NCI-H2029 treated with DMSO at 0.1 percent for 48 hours (cell line): ENCODE results near the gene NEURL4.

ENCODE experiments used
- DNase-seq: peaks from one replicate; lab custom pipeline; 2025; lab: John Stamatoyannopoulos, UW

The NEURL4 gene

DNA sequence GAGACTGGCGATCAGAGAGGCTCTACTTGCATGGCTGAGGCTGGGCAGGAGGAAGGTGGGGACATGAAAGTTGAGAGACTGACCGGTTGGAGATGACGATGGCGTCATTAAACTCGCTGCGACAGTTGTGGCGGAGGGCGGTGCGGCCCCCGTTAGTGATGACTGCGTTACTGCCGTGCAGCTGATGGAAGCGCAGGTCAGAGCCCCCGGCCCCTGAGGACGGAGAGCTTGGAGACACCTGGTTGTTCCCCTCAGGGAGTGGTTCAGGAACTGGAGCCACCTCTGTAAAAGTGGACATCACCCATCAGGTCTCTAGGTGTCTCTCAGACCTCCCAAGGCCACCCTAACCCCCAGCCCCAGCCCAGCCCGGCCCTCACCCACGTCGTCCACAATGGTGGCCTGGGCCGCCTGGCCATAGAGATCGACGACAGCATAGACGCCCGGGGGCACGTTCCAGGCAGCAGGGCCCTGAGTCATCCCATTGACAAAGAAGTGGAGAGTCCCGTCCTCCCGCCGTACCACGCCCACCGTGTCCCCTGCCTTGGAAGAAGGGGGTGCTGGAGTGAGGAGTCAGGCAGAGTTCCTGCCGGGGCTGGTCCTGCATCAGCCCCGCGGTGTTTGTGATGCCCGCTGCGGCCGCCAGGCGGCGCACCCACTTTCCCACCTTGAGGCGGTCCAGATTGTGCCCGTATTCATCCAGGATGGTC, 5.3 kb downstream of the NEURL4 start:
- no peak for DNase-seq

DNA sequence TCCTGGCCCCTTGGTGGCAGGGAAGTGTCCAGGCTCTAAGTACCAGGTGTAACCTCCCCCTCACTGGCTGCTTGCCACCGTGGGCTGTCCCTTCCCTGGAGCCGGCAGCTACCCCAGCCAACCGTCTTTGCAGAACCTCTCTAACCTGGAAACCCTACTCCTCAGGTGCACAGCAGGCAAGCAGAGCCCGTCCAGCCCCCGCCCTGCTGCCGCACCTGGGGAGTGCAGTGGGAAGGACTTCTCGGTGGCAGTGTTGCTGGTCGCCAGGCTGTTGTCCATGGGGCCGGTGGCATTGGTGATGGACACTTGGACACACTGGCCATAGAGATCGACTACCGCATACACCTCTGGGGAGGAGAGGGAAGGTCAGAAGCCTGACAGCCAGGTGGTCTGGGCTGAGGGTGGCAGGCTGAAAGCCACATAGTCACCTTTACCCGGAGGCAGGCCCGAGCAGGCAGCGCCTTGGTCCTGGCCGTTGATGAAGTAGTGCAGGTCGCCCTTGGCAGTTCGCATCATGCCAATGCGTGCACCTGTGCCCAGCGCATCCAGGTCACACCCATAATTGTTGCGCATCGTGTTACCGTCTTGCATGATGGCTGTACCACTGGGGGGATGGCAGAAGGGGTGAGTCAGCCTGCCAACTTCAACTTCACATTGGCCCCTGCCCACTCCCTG, 6.5 kb downstream of the NEURL4 start:
- DNase-seq: no peak

DNA sequence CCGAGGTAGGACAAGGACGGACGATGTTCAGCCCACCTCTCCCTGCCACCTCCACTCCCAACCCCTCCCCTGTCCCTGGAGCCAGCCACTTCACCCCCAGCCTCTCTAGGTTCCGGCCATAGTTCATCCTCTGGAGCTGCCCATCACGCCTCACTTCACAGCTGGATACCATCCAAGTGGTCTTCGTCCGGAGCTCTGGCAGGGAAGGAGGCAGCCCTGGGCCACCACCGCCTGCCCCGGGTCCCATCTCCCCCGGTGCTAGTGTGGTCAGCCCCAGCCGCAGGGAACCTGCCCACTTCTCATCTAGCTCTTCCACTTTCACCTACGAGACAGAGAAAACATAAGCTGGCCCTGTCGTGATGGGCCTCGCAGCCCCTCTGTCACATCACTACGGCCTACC, 7.7 kb downstream of the NEURL4 start:
- DNase-seq: no peak

DNA sequence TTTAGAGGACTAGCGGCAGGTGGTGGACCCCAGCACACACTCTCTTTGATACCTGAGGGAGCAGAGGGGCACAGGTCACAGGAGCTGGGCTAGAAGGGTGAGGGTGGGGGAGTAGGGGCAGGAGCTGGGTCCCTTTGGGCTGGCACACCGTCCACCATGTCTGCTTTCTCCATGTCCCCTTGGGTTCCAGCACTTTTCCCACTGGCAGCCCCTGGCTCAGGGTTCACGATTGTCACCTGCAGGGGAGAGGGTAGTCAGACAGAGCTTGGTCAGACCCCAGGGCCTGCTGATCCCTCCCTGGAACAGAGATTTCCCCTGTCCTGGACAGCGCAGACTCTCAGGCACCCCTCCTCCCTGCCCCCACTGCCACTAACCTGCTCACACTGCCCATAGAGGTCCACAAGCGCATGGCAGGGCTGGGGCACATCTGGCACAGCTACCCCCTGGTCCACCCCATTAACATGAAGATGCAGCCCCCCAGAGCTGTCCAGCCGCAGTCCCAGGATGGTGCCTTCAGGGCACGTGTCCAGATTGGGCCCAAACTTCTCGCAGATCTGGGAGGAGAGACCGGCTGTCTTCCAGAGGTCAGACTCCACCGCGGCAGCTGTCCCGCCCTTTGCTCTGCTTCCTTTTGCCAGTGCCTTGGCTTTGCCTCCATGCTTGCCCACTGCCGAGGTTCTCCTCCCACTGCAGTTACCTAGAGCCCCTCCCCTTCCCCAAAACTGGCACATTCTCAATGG, 10.8 kb downstream of the NEURL4 start:
- no peak for DNase-seq

DNA sequence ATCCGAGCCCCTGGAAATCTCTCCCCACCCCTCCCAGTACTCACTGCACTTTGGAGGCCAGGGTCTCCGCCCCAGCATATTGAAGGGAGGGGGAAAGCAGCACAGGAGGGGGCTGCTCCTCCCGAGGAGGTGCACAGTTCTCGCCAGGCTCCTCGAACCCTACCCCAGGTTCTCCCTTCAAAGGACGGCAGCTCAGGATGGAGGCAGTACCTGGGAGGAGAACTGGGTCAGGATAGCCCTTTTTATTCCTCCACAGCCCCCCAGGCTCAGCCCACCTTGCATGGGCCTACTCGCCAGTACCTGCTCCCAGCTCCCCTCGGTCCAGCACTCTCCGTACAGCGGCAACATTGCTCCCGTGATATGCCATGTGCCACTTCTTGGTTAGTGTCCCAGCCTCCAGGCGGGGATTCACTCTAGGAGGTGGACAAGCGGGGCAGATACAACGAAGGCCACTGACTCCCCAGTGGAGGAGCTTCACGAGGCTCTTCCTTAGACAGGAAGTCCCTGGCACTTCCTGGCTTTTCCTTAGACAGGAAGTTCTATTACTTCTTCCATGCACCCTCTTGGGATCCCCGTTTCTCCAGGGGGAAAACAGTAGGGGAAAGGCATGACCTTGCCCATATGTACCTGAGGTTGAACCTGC, 11.9 kb downstream of the NEURL4 start:
- DNase-seq: no peak

DNA sequence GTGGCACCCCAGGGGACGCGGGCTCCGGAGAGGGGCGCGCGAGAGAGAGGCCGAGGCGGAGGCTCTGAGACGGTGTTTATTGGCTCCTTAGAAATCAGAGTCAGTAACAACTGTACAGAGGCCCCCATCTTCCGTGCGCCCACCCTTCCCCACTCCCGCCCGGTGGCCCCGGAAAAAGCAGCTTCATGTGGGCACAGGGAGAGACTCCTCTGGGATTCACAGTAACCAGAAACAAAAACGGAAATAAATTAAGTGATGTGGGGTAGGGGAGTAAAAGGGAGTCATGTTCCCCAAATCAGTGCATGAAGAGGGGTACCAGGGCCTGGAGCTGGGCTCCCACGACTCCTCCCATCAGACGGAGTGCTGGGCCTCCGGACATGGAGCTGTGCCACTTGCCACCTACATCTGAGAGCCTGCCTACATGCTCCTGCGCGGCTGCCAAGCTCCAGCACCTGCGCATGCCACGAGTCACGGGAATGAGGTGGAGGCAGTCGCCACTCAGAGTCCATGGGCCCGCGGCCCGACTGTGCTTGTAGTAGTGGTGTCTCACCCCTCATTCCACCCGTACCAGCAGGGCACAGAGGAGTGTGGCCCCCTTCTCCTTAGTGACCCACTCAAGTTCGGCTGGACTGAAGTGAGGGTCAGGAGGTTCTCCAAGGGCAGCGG, 13.4 kb downstream of the NEURL4 start:
- no peak for DNase-seq

DNA sequence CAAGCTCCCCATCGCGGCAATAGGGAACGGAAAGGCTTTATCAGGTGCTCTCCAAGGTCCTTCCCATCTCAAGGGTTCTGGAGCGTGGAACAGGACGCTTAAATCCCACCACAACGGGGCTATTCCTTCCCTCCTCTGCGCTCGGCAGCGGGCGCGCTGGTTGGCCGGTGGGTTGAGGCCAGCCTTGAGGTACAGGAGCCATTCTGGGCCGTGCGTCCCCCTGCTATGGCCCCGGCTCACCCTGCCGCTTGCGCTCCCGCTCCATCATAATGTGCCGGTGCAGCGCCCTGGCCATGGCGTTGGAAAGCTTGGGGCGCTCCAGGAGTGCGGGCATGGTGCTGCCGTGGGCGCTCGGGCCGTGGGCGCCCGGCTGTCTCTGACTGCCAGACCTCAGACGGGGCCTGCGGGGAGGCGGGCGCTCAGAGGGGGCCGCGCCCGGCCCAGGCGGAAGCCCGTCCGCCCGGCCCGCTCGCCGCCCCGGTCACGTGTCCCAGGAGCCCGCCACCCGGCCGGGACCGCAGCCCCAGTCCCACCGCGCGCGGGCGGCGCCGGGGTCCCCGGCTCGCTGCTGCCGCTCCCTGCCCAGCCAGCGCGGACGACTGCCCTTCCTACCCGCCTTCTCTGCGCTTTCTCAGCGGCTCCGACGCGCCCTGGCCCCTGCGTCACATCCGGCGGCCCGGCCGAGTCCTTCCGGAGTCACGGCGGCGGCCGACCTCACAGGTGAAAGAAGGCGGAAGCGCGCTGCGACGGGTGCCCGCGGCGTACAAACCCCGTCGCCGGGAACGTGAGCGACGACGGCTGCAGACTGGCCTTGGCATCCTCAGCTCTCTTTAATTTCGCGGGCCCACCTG, 14.2 kb downstream of the NEURL4 start, which contains the start of gene GPS2:
Gene GPS2 (minus strand): TSS at position 642 of the 851 bp plus-strand sequence. CDS start 308 bp downstream, at position 334.
- peak; percentile 23 for DNase-seq

DNA sequence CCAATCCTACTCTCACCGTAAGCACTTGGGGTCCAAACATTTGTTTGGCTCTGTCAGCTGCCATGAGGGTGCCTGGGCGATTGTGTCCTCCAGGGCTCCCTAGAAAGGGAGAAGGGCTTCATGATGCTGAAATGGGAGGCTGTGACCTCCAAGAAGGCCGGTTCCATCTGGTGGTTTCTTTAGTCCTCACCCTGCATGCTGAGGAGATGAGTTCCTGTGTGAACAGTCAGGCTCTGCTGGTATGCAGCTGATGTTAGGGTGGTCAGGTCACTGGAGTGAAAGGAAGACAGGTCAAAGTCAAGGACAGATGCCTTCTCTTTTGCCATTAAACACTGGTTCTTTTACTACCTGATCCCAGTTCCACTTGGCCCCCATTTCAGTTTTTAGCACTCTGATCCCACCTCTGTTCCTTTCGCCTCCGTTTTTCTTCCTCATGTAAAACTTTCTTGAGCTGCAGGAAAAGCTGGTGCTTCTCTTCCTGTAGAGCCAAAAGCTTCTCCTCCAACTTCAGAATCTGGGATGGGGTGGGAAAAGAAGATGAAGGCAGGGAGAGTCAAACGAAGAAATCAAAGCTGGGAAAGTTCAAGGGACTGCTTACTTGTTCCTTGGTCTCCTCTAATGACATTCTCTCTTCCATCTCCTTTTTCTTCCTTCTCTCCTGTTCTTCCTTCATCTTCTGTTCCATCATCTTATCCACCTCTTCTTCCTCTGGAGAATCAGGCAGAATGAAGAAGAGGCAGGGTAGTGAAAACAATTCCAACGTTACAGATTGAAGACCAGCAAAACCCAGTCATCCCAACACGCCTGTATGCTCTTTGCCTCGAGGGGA, 15.0 kb downstream of the NEURL4 start:
- DNase-seq: no peak

DNA sequence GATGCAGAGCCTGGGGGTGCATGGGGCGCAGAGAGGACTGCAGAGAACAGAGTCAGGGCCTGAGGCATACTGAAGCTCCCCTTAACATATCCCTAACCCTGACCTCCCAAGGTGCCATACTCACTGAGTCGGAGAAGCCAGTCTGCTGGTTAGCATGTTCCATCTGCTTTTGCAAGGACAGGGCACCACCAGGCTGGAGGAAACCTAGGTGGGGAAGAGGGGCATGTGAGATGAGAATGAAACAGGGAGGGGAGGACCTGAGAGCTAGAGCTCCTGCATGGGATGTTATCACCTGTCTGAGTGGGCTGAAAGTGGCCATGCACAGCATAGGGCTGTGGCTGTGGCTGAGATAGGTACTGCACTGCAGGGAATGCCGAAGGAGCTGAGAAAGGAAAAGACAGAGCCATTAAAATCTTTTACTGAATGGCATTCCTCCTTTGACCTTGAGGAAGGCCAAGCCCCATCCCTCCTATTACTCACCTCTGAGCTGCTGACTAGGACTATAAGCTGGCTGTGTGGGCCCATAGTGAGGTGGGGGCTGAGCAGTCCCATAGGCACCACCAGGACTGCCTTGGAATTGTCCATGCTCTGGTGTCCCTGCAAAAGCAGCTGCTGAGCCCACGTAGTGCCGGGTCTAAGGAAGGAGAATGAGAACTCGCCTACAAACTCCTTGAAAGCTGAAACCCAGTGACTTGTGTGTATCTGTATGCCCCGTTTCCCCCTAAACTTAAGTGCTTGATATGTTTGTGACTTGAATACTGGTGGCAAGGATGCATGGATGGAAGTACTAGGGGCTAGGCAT, 15.8 kb downstream of the NEURL4 start:
- DNase-seq: no peak

DNA sequence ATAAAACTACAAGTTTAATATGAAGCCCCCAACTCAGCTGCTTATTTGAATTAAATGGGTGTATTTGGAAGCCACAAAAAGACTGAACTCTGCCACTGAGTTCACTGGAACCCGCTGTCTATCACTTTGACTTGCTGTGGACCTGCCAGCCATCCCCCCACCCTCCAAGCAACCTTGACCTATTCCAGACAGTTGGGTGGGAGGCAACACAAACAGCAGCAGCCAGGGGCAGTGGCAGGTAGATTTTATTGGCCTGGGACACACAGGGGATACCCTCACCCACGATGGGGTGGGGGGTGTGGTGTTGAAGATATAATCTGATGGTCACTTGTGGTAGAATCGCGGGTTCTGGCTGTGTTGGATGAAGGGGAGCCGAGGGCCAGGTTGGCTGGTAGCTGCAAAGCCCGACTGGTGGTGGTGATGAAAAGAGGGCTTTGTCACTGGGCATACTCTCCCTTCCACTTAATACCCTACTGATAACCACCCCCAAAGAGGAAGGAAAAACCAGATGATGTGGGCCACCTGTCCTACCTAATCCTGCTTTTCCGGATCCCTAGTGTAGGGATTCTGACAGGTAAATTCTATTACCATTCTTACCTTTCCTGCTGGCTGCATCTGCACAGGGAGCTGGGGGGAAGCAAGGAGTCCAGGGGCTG, 16.6 kb downstream of the NEURL4 start:
- no peak for DNase-seq

DNA sequence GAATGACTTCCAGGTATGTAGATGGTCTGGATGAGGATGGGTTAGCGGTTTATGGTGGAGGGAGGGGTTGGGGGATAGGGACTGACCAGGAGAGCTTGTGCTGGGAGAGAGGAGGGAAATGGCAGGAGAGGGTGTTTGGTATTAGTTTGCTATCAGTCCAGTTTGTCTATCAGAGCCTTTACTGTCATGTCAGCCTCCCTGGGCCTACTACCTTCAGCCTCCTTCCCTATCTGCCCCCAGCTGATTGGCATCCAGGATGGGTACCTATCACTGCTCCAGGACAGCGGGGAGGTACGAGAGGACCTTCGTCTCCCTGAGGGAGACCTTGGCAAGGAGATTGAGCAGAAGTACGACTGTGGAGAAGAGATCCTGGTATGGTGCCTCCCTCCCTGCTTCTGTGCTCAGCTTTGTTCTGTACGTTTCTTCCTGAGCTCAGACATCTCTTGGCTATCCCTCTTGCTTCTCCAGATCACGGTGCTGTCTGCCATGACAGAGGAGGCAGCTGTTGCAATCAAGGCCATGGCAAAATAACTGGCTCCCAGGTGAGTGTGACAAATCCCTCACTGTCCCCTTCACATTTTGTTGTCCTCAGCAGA, 17.9 kb downstream of the NEURL4 start:
- no peak for DNase-seq

DNA sequence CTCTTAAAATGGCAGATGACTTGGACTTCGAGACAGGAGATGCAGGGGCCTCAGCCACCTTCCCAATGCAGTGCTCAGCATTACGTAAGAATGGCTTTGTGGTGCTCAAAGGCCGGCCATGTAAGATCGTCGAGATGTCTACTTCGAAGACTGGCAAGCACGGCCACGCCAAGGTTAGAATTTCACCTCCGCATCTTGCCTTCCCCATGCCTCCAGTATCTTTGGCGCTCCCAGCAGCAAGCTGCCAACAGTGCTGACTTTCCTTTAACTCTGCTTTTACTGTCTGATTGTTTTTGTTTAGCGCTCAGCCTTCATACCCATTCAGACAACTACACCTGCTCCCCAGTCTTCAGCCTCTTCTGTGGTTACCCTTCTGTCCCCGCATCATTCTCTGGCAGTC, 19.5 kb downstream of the NEURL4 start:
- DNase-seq: no peak

DNA sequence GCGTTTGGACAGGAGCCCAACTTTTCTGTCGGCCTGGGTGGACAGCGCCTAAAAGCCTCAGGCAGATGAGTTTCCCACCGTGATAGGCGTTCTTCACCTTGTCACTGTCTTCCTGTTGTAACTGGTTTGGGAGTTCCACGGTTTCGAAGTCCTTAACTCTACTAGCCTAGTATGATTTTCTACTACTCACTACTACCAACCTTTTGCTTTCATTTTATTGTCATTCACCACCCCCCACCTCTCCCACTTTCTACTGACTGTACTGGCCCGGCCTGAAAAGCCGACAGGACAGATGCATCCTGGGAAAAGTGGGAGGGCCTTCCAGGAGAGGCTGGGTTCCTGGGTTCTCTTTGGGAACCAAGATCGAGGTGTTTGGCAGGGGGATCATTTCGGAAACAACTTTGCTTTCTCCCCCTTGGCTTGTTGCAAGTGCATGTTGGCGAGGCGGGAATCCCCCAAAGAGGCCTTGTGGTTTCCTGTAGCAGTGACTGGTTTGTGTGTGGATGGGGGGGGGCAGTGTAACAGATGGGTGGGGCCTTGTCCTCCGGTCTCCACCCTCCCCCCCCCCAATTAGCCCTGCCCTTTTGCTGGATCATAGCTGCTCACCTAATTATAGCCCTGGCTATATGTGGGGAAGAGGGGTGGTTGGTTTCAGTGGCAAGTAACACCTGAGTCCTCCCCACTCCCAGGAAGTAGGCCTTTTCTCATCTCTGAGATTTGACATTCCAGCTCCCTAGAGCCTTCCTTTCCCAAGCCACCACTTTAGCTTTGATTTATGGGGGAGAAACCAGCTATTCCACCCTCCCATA, 20.3 kb downstream of the NEURL4 start:
- DNase-seq: peak; percentile 49

DNA sequence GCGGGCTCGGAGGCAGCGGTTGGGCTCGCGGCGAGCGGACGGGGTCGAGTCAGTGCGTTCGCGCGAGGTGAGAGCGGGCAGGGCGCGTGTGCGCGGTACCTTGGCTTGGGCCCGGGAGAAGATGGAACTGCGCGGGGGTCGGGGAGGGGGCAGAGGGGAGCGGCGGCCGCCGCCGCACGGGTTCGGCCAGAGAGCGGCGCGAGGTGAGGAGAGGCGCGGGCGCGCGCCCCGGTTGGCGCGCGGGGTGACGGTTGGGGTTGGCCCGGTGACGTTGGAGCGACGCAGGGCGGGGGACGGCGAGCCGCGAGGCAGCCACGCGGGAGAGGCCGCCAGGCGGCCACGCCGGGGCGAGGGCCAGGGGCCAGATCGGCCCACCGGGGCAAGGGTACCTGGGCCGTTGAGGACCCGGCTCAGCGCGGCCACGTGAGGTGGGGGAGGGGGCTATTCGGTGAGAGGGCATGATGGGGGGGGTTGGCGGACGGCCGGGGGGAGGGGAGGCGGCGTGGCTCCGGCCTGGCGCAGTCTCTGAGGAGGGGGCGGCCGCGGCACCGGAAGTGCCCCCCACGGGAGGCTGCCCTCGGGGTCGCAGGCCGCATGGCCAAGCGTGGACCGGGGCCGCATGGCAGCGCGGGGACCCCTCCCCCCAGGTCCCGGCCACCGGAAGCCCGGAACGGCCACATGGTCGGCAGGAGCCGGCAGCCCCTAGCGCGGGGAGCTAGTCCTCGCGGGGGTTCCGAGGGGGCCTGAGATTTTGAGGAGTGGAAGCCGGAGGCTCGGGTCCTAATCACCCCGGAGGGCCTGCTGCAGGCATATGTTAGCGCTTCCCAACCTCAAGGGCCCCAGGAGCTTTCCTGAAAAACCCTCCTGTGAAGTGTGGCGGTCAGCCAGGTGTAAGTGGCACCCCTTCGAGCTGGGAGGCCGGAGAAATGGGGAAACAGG, 21.2 kb downstream of the NEURL4 start:
- no peak for DNase-seq

DNA sequence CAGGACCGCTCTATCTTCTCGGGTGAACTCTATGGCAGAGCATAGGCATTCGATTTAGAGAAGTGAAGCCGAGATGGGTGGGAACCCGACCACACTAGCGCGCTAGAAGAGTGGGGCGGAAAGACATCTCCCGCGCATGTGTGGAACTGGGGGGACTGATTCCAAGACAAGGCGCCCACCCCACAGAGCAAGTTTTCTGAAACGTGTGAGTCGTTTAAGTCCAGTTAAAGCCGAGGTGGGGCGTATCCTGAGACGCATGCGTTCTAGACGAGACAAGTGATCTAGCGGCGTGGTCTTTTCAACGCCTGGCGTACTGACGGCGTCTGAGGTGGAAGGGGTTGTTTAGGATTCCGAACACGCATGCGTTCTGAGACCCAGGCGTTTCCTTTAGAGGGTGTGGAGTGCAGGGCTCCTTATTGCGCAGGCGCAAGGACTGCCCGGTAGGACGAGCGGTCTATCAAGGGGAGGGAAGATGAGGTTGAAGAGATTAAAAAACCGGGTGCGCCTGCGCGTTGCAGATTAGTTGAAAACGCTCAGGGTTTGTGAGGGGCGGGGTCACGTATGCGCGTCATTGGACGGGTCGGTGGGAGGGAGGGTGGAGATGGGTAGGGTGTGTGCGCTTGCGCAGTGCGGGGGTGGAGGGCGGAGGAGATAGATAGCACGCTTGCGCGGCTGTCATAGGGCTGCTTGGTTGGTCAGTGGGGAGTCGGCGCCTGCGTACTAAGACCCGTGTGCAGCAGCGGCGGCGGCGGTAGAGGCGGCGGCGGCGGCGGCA, 22.0 kb downstream of the NEURL4 start, which contains the start of gene EIF5A:
Gene EIF5A (plus strand): TSS at position 718 of the 775 bp plus-strand sequence. CDS start 2,008 bp downstream, outside the sequence.
- peak; percentile 92 for DNase-seq
